ENCODE data around the gene UQCR11.

- TF ChIP-seq CTCF (IDR thresholded peaks at IDR 0.05) (no peak), POLR2A (IDR thresholded peaks at IDR 0.05) (no peak)
Observed at GRCh38 chr19:1584500-1585242, 20.6 kb downstream of the UQCR11 start.

Data from body of pancreas (tissue), 4 donors.